Erythroblast (primary cell): ENCODE data around the gene ADSL.

Experiments
- GATA1 ChIP-seq: IDR thresholded peaks from 2 replicates; pipeline ENCODE4 v1.6.1; 2011; ENCODE audit warnings: low read depth, mild to moderate bottlenecking, control low read depth, low read length, moderate library complexity
- POLR2A ChIP-seq: IDR thresholded peaks from 2 replicates; pipeline ENCODE4 v1.6.1; 2011; ENCODE audit warnings: mild to moderate bottlenecking, low read length

GRCh38 chr22:40323681-40324171 is 22.6 kb upstream of the ADSL start:
- no peak for TF ChIP-seq POLR2A
- no peak for TF ChIP-seq GATA1
